K562 (cell line): ENCODE results near the gene FYTTD1. TPM values are rescaled to one million over a fixed set of nuclear protein-coding genes. Genes with fewer than 3 reads are reported as not detected.

Source experiments
- ARNT ChIP-seq, 2 experiments: fragments of 450-650 bp; IDR thresholded peaks; 2 replicates each; pipeline ENCODE4 v1.6.1; 2016; ENCODE audit warnings: mild to moderate bottlenecking in 1 of 2
- CREB1 ChIP-seq, 2 experiments: sonication (generic) in 1 of 2; formaldehyde crosslinking in 1 of 2; IDR thresholded peaks; 2 replicates each; pipeline versions ENCODE4 v1.6.1 to v1.8.0; 2012 to 2022; ENCODE audit warnings: inconsistent platforms in 1 of 2, mild to moderate bottlenecking in 1 of 2, missing genetic modification reagents in 1 of 2, moderate library complexity in 1 of 2
- HDGF ChIP-seq: fragments of 450-650 bp; IDR thresholded peaks from 2 replicates; pipeline ENCODE4 v1.6.1; 2016
- HNRNPK ChIP-seq: fragments of 200-400 bp; formaldehyde crosslinking; IDR thresholded peaks from one replicate; pipeline ENCODE4 v1.6.1; 2018; ENCODE audit warnings: mild to moderate bottlenecking, low read depth, low read length; ENCODE audit not compliant: poor library complexity, severe bottlenecking
- MEF2D ChIP-seq: conservative IDR thresholded peaks from 2 replicates; pipeline ENCODE4 v1.6.1; 2016; ENCODE audit warnings: low read depth, missing genetic modification characterization, missing compliant biosample characterization
- MGA ChIP-seq: fragments of 450-650 bp; IDR thresholded peaks from 2 replicates; pipeline ENCODE4 v1.6.1; 2016; ENCODE audit warnings: mild to moderate bottlenecking, moderate library complexity
- SMAD1 ChIP-seq: fragments of 150-350 bp; IDR thresholded peaks from 2 replicates; pipeline ENCODE4 v1.6.1; 2014; ENCODE audit warnings: low read length, low read depth; ENCODE audit not compliant: partially characterized antibody
- SPI1 ChIP-seq: IDR thresholded peaks from 2 replicates; pipeline ENCODE4 v1.6.1; 2011; ENCODE audit warnings: low read depth, low read length, control low read depth, borderline replicate concordance
- TEAD2 ChIP-seq: fragments of 450-650 bp; IDR thresholded peaks from 2 replicates; pipeline ENCODE4 v1.6.1; 2016; ENCODE audit warnings: missing genetic modification characterization, control low read depth, missing compliant biosample characterization
- ZHX1 ChIP-seq: fragments of 150-350 bp; conservative IDR thresholded peaks from 2 replicates; pipeline ENCODE4 v1.6.1; 2014; ENCODE audit warnings: low read length
- ZNF224 ChIP-seq: sonication (generic); formaldehyde crosslinking; IDR thresholded peaks from 2 replicates; pipeline ENCODE4 v1.8.0; 2022; ENCODE audit warnings: mild to moderate bottlenecking, missing genetic modification reagents
- polyA plus RNA-seq, 8 experiments: library from polyadenylated mRNA; depleted of rRNA in 4 of 8; stranded (reverse) in 5 of 8; unstranded in 3 of 8; fragments of >200 nt; fragmentation: Nextera tagmentation in 2 of 8; fragmentation: Illumina TruSeq in 1 of 8; extraction: Ambion mirVana in 2 of 8; extraction: Trizol in 1 of 8; gene quantifications; 2 replicates each; pipeline versions ENCODE4 v1.2.1 to v1.2.3, GENCODE V29; 2011 to 2014; ENCODE audit warnings: inconsistent platforms in 1 of 8, missing spikeins in 1 of 8
- total RNA-seq, 7 experiments: library from RNA; depleted of rRNA in 6 of 7; stranded (reverse); fragments of >200 nt in 6 of 7; fragmentation: Illumina TruSeq in 2 of 7; extraction: Trizol in 2 of 7; gene quantifications; 2 replicates each; pipeline versions ENCODE4 v1.2.1 to v1.2.3, GENCODE V29; 2011 to 2021; ENCODE audit warnings: low replicate concordance in 1 of 7

FYTTD1 gene
- total and polyA plus RNA-seq, 9 of the 15 experiments (the other 6 are each of a cell fraction or from before 2014, with no cell fraction given), result 35.7 to 106 (median 76.3) TPM

- TF ChIP-seq MGA, result no peak
- TF ChIP-seq ZNF224 (CRISPR knock-in tag), result no peak; the same call in 1 of the 2 replicates
- no peak for TF ChIP-seq SMAD1
- no peak for TF ChIP-seq SPI1
- no peak for TF ChIP-seq MEF2D
- no peak for TF ChIP-seq TEAD2 (tag)
- TF ChIP-seq HNRNPK, result no peak
- 0 out of 2 replicates have a peak, but pooled peaks have one; percentile 15 for TF ChIP-seq CREB1 (IDR thresholded peaks at IDR 0.05)
- TF ChIP-seq CREB1 (CRISPR knock-in tag; IDR thresholded peaks at IDR 0.05), result no peak; the same call in 1 of the 2 replicates
- no peak for TF ChIP-seq ARNT (IDR thresholded peaks at IDR 0.05)
- TF ChIP-seq ZHX1, result no peak; the same call in 1 of the 2 replicates
- no peak for TF ChIP-seq HDGF
These were observed 41.6 kb downstream of the FYTTD1 start, which contains the start of gene LRCH3 (continued) for GRCh38 chr3:197791113-197791891.
